Activated CD8-positive, alpha-beta memory T cell treated with anti-CD3 and anti-CD28 coated beads, Interleukin-2, amount 50 U/mL, for 1 hour (primary cell): ENCODE results near the gene EIF6.

Experiments
- DNase-seq: peaks from one replicate; pipeline ENCODE4 v3.0.0-alpha.2; 2020; ENCODE audit errors: extremely low read depth

Gene EIF6

GRCh38 chr20:35295058-35295457, 10.5 kb upstream of the EIF6 start:
- no peak for DNase-seq

- DNase-seq = no peak
Observed at GRCh38 chr20:35294293-35294685, 9.7 kb upstream of the EIF6 start.

GRCh38 chr20:35293303-35294292, 9.0 kb upstream of the EIF6 start:
- DNase-seq = no peak

GRCh38 chr20:35292504-35293285, 8.1 kb upstream of the EIF6 start:
- no peak for DNase-seq

GRCh38 chr20:35291654-35292503, 7.3 kb upstream of the EIF6 start, which contains the start of gene FAM83C:
Gene FAM83C, minus strand, starts transcription at chr20:35292425. Its CDS starts 121 bp downstream, at chr20:35292304.
- no peak for DNase-seq

DNA sequence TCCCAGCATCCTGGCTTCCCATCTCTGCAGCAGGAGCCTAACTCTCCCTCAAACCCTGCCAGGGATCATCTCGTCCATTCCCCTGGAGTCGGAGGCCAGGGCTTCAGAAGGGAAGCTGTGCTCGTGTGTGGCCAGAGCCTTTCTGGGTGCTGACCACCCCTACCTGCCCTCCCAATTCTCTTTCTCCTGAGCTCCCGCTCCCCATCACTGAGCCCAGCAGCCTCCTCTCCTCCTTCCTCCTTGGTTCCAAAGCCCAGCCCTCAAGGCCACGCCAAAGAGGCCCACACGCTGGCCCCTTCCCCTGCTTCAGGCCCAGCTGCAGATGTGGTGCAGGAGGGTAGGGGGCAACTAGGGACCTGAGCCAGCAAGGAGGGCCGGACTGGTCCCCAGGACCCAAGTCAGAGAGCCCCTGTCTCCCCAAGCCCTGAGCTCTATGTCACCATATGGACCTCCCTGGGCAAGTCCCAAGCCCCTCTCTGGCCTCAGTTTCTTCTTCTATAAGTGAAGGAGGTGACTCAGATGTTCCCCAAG, 6.4 kb upstream of the EIF6 start:
- DNase-seq = no peak

DNA sequence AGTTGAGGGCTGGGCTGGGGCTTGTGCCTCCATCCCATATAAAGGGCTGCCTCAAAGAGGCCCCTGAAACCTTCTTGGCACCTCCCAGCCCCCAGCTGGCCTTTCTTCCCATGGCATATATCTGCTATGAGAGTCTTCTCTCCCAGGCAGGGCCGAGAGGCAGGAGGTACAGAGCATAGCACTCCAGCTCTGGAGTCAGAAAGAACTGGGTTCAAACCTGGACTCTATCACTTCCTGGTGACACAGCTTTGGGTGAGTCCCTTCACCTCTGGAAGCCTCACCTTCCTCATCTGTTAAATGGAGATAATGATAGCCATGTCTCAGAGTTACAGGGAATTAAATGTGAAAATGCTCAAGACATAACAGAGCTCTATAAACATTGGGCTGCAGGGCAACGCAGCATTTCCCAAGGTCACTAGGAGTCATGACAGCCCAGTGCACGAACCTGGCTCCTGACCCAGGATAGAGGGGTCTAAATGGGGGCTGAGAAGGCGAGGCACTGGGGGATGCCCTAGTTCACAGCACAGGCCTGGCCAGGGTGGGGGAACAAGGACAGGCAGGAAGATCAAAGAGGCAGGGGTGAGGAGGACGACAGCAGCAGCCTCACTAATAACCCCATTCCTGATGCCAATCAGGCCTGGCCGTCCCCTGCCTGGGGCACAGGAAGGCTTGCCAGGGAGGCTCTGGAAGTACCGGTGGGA, 5.8 kb upstream of the EIF6 start:
- DNase-seq = no peak

- no peak for DNase-seq
Observed at GRCh38 chr20:35288325-35289060, 3.9 kb upstream of the EIF6 start.

- DNase-seq = no peak
Observed at GRCh38 chr20:35287509-35288324, 3.1 kb upstream of the EIF6 start.

- no peak for DNase-seq
Observed at GRCh38 chr20:35286899-35287508, 2.4 kb upstream of the EIF6 start.

DNA sequence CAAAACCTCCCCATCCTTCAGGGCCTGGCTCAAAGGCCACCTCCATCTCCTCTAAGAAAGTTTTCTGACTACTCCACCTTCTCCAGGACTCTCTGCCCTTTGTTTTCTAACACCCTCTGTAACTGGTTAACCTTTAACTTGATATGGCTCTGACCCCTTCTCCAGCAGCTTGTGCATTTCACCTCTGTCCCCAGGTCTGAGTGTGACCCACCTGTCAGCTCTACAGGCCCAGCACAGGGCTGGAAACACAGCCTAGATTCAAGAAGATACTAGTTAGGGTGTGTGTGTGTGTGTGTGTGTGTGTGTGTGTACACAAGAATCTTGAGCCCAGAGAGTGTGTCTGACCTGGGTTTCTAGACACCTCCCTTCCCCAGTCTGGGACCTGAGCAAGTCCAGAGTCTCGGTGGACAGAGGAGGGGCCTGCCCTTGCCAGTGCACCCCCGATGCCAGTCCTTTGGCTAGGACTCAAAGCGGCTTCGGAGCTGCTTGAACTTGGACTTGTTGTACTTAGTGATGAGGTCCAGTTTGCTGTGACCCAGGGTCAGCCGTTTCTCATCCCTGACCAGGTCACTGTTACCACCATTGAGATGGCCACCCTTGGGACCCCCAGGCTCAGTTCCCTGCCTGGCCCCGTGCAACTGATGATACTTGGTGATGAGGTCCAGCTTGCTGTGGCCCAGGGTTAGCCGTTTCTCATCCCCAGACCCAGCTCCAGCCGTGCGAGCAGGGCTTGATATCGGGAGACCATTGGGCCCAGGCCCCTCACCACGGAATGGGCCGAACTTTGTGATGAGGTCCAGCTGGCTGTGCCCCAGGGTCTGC, 1.7 kb upstream of the EIF6 start:
- DNase-seq = no peak

GRCh38 chr20:35285806-35286076, 1.2 kb upstream of the EIF6 start:
- no peak for DNase-seq

DNA sequence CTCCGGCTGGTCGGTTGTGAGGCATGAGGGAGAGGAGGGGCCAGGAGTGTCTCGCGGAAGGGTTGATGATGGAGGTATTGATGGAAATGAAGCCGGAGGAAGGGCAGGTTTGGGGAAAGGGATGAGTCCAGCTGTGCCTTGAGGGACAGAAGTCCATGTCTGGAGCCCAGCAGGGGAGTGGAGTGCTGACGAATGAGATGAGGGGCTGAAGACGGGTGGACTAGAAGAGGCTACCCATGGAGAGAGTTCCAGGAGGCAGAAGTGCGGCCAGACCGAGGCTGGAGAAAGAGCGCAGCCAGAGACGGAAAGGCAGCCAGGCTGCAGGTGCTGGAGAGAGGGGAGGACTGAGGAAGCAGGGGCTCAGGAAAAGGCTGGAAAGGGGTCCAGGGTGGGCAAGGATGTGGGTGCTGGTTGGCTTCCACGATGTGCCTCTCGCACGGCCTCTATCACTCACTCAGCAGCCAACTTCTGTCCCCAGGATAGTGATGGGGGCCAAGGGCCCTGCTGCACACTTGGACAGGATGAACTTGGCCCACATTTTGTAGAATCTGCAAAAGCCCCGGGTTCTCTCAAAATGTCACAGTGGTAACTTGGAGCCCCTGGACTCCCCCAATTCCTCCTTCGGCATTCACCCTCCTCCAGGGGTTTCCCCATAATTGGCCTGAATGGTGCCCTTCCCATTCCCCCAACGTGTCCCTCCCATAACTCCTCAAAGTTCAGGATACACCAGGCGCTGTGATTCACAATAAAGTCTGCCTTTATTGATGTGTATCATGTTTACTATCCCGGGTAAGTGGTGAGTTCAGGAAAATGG, 627 bp upstream of the EIF6 start:
- DNase-seq = no peak

- DNase-seq = no peak
Observed at GRCh38 chr20:35283441-35284266, 918 bp downstream of the EIF6 start.

DNA sequence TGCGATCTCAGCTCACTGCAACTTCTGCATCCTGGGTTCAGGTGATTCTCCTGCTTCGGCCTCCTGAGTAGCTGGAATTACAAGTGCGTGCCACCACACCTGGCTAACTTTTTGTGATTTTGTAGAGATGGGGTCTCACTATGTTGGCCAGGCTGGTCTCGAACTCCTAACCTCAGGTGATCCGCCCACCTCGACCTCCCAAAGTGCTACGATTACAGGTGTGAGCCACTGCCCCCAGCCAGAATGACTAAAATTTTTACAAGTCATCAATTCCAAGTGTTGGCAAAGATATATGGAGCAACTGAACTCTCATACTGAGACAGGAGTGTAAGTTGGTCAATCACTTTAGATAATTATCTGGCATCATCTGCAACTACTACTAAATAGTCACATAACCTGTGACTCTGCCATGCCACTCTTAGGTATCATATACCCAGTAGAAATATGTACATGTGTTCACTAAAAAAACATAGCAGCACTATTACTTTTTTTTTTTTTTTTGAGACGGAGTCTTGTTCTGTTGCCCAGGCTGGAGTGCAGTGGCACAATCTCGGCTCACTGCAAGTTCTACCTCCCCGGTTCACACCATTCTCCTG, 3.0 kb downstream of the EIF6 start:
- DNase-seq = no peak

- no peak for DNase-seq
Observed at GRCh38 chr20:35280523-35280922, 4.0 kb downstream of the EIF6 start.
